Muscle layer of colon (tissue), 2 donors: ENCODE results near the gene PRSS16.

Source experiments
- H3K27ac ChIP-seq: one replicate; pipeline ENCODE4 v1.7.0; 2013; ENCODE audit warnings: low read depth, mild to moderate bottlenecking, low read length, moderate library complexity
- H3K27me3 ChIP-seq, 2 donors: one replicate each; pipeline ENCODE4 v1.7.0; 2013; ENCODE audit warnings: low read length in 2 of 2, mild to moderate bottlenecking in 2 of 2; ENCODE audit not compliant: insufficient read depth in 2 of 2, control insufficient read depth in 1 of 2
- H3K36me3 ChIP-seq: one replicate; pipeline ENCODE4 v1.7.0; 2013; ENCODE audit warnings: mild to moderate bottlenecking, low read length; ENCODE audit not compliant: insufficient read depth
- H3K4me1 ChIP-seq: one replicate; pipeline ENCODE4 v1.7.0; 2013; ENCODE audit warnings: mild to moderate bottlenecking, low read length; ENCODE audit not compliant: insufficient read depth
- H3K4me3 ChIP-seq, 2 donors: one replicate each; pipeline ENCODE4 v1.7.0; 2013; ENCODE audit warnings: low read length in 2 of 2, low read depth in 1 of 2, mild to moderate bottlenecking in 1 of 2, moderate library complexity in 1 of 2
- H3K9ac ChIP-seq: one replicate; pipeline ENCODE4 v1.7.0; 2013; ENCODE audit warnings: low read length
- H3K9me3 ChIP-seq: one replicate; pipeline ENCODE4 v1.7.0; 2013; ENCODE audit warnings: mild to moderate bottlenecking, low read length
- donor health status: abdominal sarcoma.
- donor health status: Adenocarcinoma of cecum.

Gene PRSS16

GRCh38 chr6:27273783-27274182 is 26.3 kb downstream of the PRSS16 start:
- Histone ChIP-seq H3K36me3 (no peaks in the 10 kb centered on the region), H3K27ac (no peak overlapping the region), H3K9me3 (no peaks in the 10 kb centered on the region), H3K4me3 (no peak overlapping the region), H3K9ac (no peak overlapping the region), H3K27me3 (peaks cover 19 to 45% of the 10 kb centered on the region in 2 donors), H3K4me1 (no peaks in the 10 kb centered on the region)

DNA sequence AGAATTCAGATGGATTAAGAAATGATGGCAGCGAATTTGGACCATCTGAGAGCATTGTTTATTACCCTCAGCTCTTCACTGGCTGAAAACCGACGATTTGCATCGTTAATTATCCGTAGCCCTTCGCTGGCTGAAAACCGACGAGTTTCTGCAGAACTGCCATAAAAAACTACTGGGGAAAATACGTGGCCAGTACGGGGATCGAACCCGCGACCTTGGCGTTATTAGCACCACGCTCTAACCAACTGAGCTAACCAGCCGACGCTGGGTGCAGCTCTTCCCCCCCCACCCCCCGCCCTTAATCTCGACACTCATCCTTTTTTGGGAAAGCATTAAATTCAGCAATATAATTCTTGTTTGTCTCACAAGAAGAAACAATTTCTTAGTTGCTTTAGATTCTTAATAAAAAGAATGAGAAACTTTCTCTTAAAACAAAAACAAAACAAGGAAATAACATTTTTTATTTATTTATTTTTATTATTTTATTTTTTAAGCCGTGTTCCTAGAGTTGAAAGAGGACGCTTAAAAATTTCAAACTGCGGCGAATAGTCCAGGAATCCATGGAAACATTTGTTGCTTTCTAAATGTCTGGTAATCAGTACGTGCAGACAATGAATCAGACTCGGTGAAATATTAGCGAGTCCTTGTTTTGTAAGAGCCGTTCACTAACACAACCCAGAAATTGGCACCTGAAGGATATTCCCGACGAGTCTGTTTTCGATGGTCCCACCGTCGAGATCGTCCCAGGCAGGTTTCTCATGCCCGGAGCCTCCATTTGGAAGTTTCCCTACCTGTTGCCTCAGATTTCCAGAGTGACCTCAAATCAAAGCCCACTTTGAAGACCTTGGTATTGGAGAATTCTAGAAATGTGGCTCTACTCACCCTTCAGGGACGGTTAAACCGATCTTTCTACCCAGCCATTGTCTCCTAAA is 27.8 kb downstream of the PRSS16 start:
- Histone ChIP-seq H3K36me3 (no peaks in the 10 kb centered on the region), H3K27me3 (peaks cover 34 to 48% of the 10 kb centered on the region in 2 donors), H3K9ac (no peak overlapping the region), H3K9me3 (no peaks in the 10 kb centered on the region), H3K4me3 (no peak overlapping the region), H3K4me1 (peaks cover under 1% of the 10 kb centered on the region), H3K27ac (no peak overlapping the region)

DNA sequence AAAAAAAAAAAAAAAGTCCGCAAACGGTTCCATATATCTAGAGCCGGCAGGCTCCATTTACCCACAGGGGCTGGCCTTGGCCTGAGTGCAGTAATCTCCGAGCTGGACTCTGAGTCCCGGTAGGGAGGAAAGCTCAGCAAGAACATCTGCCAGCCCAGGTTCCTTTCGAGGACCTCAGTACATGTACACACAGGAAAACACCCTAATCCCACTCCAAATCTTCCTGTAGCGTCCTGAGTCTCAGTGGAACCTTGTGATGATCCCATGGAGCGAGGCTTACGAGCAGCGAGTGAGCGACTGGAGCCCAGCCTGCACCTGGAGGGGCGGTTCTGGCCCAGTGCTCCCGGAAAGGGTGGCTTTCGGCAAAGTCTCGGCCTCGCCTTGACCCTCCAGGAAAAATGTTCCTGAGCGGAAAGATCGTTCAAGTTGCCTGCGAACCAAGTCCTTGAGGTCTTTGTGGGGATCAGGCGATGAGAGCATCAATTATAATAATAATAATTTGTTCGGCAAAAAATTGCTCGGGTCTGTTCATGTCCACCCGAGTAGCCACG is 32.1 kb downstream of the PRSS16 start:
- Histone ChIP-seq H3K36me3 (no peaks in the 10 kb centered on the region), H3K27ac (no peak overlapping the region), H3K9me3 (peaks cover 6% of the 10 kb centered on the region), H3K27me3 (peaks cover 59 to 65% of the 10 kb centered on the region in 2 donors), H3K4me3 (no peak overlapping the region), H3K4me1 (peaks cover 3% of the 10 kb centered on the region), H3K9ac (no peak overlapping the region)

DNA sequence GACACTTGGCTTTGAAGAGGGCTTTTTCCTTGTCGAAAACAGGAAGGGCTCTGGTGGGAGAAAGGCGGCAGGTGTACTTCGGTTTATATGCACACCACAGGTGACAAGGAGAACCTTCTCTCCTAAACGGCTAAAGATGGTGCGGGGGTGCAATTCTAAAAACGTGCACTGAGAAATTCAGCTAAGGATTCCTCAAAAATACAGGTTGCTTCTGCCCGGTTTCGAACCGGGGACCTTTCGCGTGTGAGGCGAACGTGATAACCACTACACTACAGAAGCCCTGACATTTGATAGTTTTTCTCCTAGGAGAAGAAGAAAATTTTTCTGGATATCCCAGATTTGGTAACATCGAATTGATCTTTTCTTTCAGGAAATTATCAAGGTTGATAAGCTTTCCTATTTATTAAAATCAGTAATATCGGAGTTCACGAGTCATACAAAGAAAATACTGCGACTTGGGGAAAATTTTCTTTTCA is 32.6 kb downstream of the PRSS16 start:
- peaks cover 3% of the 10 kb centered on the region for H3K4me1 ChIP-seq
- H3K4me3 ChIP-seq = no peak overlapping the region
- no peak overlapping the region for H3K27ac ChIP-seq
- no peaks in the 10 kb centered on the region for H3K36me3 ChIP-seq
- peaks cover 6% of the 10 kb centered on the region for H3K9me3 ChIP-seq
- H3K9ac ChIP-seq = no peak overlapping the region
- H3K27me3 ChIP-seq = peaks cover 55 to 60% of the 10 kb centered on the region in 2 donors

- Histone ChIP-seq H3K4me1 (peaks cover 3% of the 10 kb centered on the region), H3K9me3 (peaks cover 6% of the 10 kb centered on the region), H3K36me3 (no peaks in the 10 kb centered on the region), H3K9ac (no peak overlapping the region), H3K4me3 (no peak overlapping the region), H3K27me3 (peaks cover 56 to 57% of the 10 kb centered on the region in 2 donors), H3K27ac (no peak overlapping the region)
These were observed 33.1 kb downstream of the PRSS16 start for GRCh38 chr6:27280540-27281000.

- H3K36me3 ChIP-seq = no peaks in the 10 kb centered on the region
- no peak overlapping the region for H3K9ac ChIP-seq
- H3K9me3 ChIP-seq = peaks cover 6% of the 10 kb centered on the region
- no peak overlapping the region for H3K27ac ChIP-seq
- no peak overlapping the region for H3K4me3 ChIP-seq
- peaks cover 55 to 61% of the 10 kb centered on the region in 2 donors for H3K27me3 ChIP-seq
- H3K4me1 ChIP-seq = peaks cover 3% of the 10 kb centered on the region
These were observed 33.6 kb downstream of the PRSS16 start for GRCh38 chr6:27281105-27281539.

DNA sequence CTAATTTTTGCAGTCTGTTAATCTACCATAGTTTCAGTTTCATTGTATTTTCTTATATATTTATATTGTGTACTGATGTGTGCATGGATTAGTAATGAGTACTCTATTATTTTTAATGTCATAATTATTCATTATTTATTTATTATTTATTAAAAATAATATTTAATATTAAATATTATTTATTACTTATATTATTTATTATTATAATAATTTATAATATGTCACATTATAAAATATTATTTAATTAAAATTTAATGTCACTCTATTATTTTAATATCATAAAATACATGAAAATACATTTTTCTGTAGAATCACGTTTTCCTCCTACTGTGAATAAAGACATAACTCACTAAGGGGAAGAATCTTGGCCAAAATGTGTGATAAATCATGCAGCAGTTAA is 34.1 kb downstream of the PRSS16 start:
- Histone ChIP-seq H3K4me1 (peaks cover 3% of the 10 kb centered on the region), H3K9ac (no peak overlapping the region), H3K9me3 (peaks cover 6% of the 10 kb centered on the region), H3K36me3 (no peaks in the 10 kb centered on the region), H3K27ac (no peak overlapping the region), H3K27me3 (peaks cover 58 to 62% of the 10 kb centered on the region in 2 donors), H3K4me3 (no peak overlapping the region)

DNA sequence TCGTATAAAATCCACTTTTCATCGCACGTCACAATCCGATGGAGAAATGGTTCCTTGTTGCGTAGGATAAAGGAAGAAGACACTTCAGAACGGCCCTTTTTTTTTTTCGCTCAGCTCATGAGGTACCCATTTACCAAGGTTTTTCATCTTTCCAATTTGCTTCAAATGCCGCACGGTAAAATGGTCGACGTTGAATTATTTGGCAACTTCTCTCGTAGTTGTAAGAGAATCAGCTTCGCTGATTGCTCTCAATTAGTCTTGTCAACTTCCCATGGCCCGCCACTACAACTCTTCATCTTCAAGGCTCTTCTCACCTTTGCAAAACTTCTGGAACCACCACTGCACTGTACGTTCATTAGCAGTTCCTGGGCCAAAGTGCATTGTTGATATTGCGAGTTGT is 35.8 kb downstream of the PRSS16 start:
- peaks cover 6% of the 10 kb centered on the region for H3K9me3 ChIP-seq
- peaks cover 65% of the 10 kb centered on the region in 2 donors for H3K27me3 ChIP-seq
- H3K27ac ChIP-seq = no peak overlapping the region
- H3K9ac ChIP-seq = no peak overlapping the region
- H3K4me3 ChIP-seq = no peak overlapping the region
- peaks cover 3% of the 10 kb centered on the region for H3K4me1 ChIP-seq
- H3K36me3 ChIP-seq = no peaks in the 10 kb centered on the region

DNA sequence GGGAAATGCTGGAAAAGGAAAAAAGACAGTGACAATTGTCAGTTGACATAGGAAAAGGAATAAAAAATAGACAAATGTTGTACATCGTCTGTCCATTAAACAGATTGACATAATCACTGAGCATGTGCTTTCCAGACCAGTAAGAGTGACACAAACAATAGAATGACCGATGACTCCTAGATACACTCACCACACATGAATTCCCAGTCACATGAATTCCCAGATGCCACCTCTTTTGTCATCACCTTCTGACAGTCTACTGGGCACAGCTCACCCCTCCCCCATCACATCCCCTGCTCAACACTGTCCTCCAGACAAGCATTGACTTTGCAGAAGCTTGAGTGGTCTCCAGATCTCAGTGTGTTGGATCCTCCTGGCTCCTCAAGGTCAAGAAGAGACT is 38.6 kb downstream of the PRSS16 start:
- no peak overlapping the region for H3K4me3 ChIP-seq
- no peak overlapping the region for H3K9ac ChIP-seq
- no peak overlapping the region for H3K27ac ChIP-seq
- H3K9me3 ChIP-seq = peaks cover 6% of the 10 kb centered on the region
- no peaks in the 10 kb centered on the region for H3K4me1 ChIP-seq
- H3K27me3 ChIP-seq = peaks cover 66 to 73% of the 10 kb centered on the region in 2 donors
- H3K36me3 ChIP-seq = no peaks in the 10 kb centered on the region

DNA sequence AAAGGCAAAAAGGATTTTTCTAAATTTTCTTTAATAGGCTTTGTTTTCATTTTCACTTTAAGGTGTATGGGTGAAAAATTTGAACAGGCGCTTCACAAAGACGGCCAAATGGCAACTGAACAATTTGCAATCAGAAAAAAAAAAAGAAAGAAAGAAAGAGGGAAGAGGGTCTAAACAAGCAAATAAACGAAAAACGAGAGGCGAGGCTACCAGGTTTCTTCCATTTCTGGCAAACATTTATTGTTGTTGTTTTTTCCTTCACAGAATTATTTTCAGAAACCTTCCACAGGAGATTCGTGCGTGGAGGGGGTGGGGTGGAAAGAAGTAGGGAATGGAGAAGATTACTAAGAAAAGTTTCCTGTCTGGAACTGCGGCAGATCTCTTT is 40.2 kb downstream of the PRSS16 start:
- Histone ChIP-seq H3K9me3 (peaks cover 4% of the 10 kb centered on the region), H3K27me3 (peaks cover 59 to 70% of the 10 kb centered on the region in 2 donors), H3K4me3 (no peak overlapping the region), H3K9ac (no peak overlapping the region), H3K27ac (no peak overlapping the region), H3K4me1 (no peaks in the 10 kb centered on the region), H3K36me3 (no peaks in the 10 kb centered on the region)

DNA sequence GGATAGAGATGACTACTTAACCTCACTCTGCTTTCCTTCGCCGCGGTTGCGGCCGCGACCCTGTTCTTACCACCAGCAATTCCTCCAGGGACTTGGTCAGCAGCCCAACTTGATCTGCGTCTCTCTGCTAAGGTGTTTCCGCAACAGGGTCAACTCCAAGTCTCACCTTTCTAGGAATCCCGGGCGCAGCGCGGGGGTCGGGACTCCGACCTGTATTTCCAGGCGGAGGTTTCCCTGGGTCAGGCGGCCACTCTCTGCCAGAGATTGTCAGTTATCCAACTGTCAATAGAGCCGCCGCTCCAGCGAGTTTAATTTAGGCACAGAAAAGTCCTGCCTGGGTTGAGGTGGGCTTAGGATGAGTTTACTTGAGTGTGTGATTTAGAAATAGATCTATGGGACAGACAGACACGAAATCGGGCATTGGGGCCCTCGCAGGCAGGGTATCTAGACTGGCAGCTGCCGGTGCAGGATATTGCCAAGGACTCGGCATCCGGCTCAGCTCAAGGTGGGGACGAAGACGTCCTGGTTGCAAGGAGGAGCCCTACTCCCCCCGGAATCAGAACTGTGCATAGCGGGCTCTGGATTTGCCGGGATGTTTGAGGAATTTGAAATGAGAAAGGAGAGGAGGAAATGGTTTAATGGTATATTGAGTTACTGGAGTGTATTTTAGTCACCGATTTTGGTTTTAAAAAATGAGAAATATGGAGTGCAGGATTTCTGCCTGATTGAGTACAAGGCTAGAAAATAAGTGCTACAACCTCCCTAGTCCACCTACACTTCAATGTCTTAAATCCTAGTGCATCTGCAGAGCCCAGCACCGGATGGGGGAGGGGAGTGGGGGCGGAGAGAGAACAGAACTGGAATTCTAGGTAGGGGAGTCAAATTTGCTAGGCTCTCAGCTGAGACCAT is 40.9 kb downstream of the PRSS16 start:
- Histone ChIP-seq H3K9ac (no peak overlapping the region), H3K27me3 (peaks cover 52 to 68% of the 10 kb centered on the region in 2 donors), H3K4me3 (no peak overlapping the region), H3K36me3 (no peaks in the 10 kb centered on the region), H3K4me1 (no peaks in the 10 kb centered on the region), H3K9me3 (no peaks in the 10 kb centered on the region), H3K27ac (no peak overlapping the region)
